WERI-Rb-1 (cell line): Measurements from ENCODE around the gene MMP15.

Experiments
- DNase-seq: peaks from one replicate; pipeline ENCODE4 v3.0.0-alpha.2; 2020
- H3K27ac ChIP-seq: fragments of 250-450 bp; sonication (Bioruptor Pico); 2 replicates; pipeline ENCODE4 v1.5.1; 2020; ENCODE audit warnings: mild to moderate bottlenecking, moderate library complexity
- H3K27me3 ChIP-seq: fragments of 250-450 bp; sonication (Bioruptor Pico); 2 replicates; pipeline ENCODE4 v1.5.1; 2021; ENCODE audit warnings: mild to moderate bottlenecking, low read depth, moderate library complexity; ENCODE audit not compliant: insufficient read depth, severe bottlenecking
- H3K36me3 ChIP-seq: fragments of 250-450 bp; sonication (Bioruptor Pico); 2 replicates; pipeline ENCODE4 v1.5.1; 2020; ENCODE audit warnings: mild to moderate bottlenecking, moderate library complexity
- H3K4me3 ChIP-seq: 2 replicates; pipeline ENCODE4 v1.5.1; 2011; ENCODE audit warnings: low read depth, mild to moderate bottlenecking, control low read depth, low read length
- H3K9me3 ChIP-seq: fragments of 250-450 bp; sonication (Bioruptor Pico); 2 replicates; pipeline ENCODE4 v1.5.1; 2021; ENCODE audit warnings: mild to moderate bottlenecking, moderate library complexity; ENCODE audit not compliant: severe bottlenecking
- CTCF ChIP-seq: IDR thresholded peaks from 2 replicates; pipeline ENCODE4 v1.5.1; 2011; ENCODE audit warnings: low read depth, mild to moderate bottlenecking, control low read depth, inconsistent platforms, low read length

Gene MMP15

GRCh38 chr16:58010886-58011285, 14.7 kb upstream of the MMP15 start:
- H3K9me3 ChIP-seq: no peaks in the 10 kb centered on the region
- no peak for TF ChIP-seq CTCF
- H3K4me3 ChIP-seq: no peak overlapping the region
- no peak overlapping the region for H3K27ac ChIP-seq
- H3K36me3 ChIP-seq: peaks cover 15% of the 10 kb centered on the region
- no peaks in the 10 kb centered on the region for H3K27me3 ChIP-seq
- no peak for DNase-seq

GRCh38 chr16:58011652-58012051, 13.9 kb upstream of the MMP15 start:
- Histone ChIP-seq H3K27me3 (no peaks in the 10 kb centered on the region), H3K36me3 (peaks cover 15% of the 10 kb centered on the region), H3K9me3 (no peaks in the 10 kb centered on the region), H3K4me3 (no peak overlapping the region), H3K27ac (no peak overlapping the region)
- no peak for TF ChIP-seq CTCF
- DNase-seq: no peak

- H3K36me3 ChIP-seq: peaks cover 16% of the 10 kb centered on the region
These were observed 13.1 kb upstream of the MMP15 start for GRCh38 chr16:58012481-58012880.

GRCh38 chr16:58013201-58013956, 12.2 kb upstream of the MMP15 start:
- no peaks in the 10 kb centered on the region for H3K27me3 ChIP-seq
- H3K27ac ChIP-seq: no peak overlapping the region
- peaks cover 18% of the 10 kb centered on the region for H3K36me3 ChIP-seq
- no peak overlapping the region for H3K4me3 ChIP-seq
- no peak for DNase-seq
- H3K9me3 ChIP-seq: no peaks in the 10 kb centered on the region
- TF ChIP-seq CTCF: no peak

More at GRCh38 chr16:58012481-58012880, 13.1 kb upstream of the MMP15 start:
- no peaks in the 10 kb centered on the region for H3K27me3 ChIP-seq
- no peak for TF ChIP-seq CTCF
- H3K27ac ChIP-seq: no peak overlapping the region
- no peak for DNase-seq
- no peaks in the 10 kb centered on the region for H3K9me3 ChIP-seq
- no peak overlapping the region for H3K4me3 ChIP-seq

GRCh38 chr16:58016840-58017446, 8.6 kb upstream of the MMP15 start:
- Histone ChIP-seq H3K27me3 (no peaks in the 10 kb centered on the region), H3K27ac (no peak overlapping the region), H3K4me3 (no peak overlapping the region), H3K9me3 (no peaks in the 10 kb centered on the region), H3K36me3 (peaks cover 7% of the 10 kb centered on the region)
- no peak for DNase-seq
- no peak for TF ChIP-seq CTCF

GRCh38 chr16:58018803-58019202, 6.8 kb upstream of the MMP15 start:
- Histone ChIP-seq H3K36me3 (peaks cover 2% of the 10 kb centered on the region; the same call in 1 of the 2 replicates), H3K9me3 (no peaks in the 10 kb centered on the region), H3K4me3 (no peak overlapping the region), H3K27ac (no peak overlapping the region), H3K27me3 (no peaks in the 10 kb centered on the region)
- TF ChIP-seq CTCF: peak; percentile 65
- DNase-seq: peak; percentile 68
